HG02884 (cell line): ENCODE results near the gene RPL32.
"Not testable (repeated sequence)": the region's sequence is repeated elsewhere in the genome, so short reads cannot be mapped to it uniquely, and the experiment has no call there.

Experiments used
- ATAC-seq: cut with Tn5 transposase; IDR thresholded peaks from one replicate; pipeline ENCODE4 v1.9.1; 2021; ENCODE audit warnings: mild to moderate bottlenecking, moderate library complexity; ENCODE audit not compliant: unreplicated experiment

Gene RPL32

DNA sequence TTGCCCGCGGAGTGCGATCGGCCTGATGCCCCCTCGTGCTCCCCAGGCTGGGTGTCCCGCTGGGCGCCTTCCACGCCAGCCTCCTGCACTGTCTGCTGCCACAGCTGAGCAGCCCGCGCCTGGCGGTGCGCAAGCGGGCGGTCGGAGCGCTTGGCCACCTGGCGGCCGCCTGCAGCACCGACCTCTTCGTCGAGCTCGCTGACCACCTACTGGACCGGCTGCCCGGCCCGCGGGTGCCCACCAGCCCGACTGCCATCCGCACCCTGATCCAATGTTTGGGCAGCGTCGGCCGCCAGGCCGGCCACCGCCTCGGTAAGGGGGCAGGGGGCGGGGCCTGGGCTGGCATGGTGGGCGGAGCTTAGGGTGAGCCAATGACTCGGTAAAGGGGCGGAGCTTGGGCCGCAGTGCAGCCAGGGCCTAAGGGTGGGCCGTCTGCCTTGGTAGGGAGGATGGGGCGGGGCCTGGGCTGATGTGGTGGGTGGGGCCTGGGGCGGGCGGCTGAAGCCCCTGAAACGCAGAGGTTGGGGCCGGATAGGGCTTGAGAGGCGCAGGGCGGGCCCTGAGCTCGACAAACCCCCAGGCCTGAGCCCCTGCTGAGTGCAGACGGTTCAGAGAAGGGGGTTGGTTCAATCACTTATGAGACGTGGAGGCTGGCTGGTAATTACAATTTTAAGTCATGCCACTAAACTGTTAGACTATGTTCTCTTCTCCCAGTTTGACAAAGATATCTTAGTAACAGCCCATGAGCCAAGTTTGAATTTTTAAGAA lies 31.2 kb downstream of the RPL32 start:
- ATAC-seq: peak; percentile 99

DNA sequence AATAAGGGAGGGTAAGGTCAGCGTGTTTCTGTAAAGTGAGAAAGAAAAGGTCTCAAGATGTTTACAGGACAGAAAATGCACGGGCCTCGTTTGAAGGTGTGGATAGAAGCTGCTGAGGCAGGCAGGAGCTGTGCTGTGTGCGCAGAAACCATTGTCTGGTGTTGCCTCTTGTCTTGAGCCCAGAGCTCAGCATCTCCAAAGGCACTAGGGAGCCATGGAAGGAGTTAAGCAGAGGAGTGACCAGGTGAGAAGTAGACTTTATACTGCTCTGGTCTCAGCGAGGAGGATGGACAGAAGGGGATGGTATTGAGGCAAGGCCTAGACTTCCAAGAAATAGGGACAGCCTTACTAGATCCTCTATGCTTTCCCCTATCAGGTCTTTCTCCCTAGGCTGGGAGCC lies 31.9 kb downstream of the RPL32 start:
- no peak for ATAC-seq

DNA sequence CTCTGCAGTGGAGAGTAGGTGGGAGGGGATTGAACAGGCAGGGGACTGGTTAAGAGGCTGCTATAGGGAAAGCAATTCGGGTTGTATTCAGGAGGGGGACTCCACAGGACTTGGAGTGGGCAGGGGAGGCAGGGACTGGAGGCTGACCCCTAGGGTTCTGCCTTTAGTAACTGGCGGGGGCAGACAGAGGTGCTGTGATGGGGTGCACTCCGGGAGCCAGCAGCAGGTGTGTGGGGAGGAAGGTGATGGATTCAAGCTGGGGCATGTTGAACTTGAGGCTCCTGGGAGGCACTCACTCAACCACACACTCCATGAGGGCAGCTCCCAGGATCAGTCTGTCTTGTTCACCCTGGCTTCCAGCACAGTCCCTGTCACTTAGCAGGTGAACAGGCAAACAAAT lies 32.4 kb downstream of the RPL32 start:
- no peak for ATAC-seq

DNA sequence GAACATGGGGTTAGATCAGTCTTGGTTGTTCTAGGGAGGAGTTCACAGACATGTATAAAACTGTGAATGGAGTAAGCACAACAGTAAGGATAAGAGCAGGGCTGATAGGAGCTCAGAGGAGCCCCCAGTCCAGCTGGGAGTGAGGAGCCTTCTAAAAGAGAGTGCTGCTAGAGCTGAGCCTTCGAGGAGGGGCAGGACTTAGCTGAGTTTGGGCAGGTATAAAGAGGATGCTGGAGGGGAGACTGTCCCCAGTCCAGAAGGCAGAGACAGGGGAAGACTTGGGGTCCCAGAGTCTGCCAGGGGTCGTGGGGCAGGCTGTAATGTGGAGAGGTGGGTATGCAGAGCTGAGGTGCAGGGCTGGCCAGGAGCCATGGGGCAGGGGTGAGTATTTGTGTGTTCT lies 32.8 kb downstream of the RPL32 start:
- ATAC-seq: no peak

GRCh38 chr3:12807601-12808359 lies 33.6 kb downstream of the RPL32 start:
- no peak for ATAC-seq

DNA sequence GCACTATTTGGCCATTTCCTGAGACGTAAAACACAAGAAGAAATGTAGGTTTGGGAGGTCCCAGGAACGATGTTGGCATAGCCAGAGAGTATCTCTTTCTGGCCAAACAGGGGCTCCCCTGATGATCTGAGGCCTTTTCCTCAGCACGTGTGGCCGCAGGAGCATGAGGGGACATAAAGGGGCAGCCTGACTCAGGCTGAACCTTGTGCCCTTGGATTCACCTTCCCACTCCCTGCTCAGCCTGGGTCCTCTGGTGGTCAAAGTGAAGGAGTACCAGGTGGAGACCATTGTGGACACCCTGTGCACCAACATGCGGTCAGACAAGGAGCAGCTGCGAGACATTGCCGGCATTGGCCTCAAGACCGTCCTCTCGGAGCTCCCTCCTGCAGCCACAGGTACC lies 34.3 kb downstream of the RPL32 start:
- ATAC-seq: no peak

DNA sequence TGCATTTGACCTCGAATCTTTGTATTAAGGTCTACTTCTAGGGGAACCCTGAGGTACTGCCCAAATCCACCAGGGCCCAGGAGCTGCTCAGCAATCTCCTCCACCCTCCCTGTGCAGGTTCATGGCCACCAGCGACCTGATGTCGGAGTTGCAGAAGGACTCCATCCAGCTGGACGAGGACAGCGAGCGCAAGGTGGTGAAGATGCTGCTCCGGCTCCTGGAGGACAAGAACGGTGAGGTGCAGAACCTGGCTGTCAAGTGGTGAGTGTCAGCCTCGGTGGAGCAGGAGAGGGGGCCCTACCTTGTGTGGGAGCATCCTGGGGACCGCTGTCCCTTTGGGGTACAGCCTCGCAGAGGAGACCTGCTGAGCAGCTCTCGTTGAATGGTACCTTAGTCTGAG lies 38.0 kb downstream of the RPL32 start:
- no peak for ATAC-seq

GRCh38 chr3:12799525-12800440 lies 41.6 kb downstream of the RPL32 start:
- ATAC-seq: no peak

GRCh38 chr3:12798559-12799179 lies 42.7 kb downstream of the RPL32 start:
- no peak for ATAC-seq

GRCh38 chr3:12797892-12798558 lies 43.3 kb downstream of the RPL32 start:
- ATAC-seq: no peak

DNA sequence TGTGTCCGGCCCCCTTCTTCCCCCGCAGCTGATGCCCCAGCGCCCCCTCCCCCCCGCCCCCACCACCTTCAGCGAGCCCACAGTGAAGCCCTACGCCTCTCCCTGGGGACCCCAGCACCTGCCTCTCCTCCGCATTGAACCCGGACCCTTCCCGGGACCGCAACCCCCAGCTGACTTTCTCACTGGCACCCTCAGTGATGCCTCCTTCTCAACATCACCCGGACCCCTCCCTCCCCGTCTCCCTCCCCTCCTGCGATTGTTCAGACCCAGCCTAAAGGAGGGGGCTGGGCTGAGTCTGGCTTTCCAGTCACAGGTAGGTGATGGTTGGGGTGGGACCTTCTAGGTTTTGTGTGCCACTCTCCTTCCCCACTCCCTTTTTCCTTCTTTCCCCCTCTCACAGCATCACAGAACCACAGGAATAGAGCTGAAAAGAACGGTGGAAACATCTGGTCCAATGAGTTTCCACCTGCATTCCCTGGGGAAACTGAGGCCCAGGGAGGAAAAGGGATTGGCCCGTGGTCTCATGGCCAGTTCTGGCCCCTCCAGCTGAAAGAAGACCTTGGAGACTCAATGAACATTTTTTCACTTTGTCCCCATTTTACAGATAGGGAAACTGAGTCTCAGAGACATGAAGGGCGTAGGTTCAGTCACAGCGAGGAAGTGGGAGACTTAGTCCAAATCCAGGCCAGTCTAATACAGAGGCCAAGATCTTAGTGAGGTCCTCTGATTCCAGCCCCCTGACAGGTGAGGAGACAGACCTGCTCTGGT lies 44.1 kb downstream of the RPL32 start:
- no peak for ATAC-seq

DNA sequence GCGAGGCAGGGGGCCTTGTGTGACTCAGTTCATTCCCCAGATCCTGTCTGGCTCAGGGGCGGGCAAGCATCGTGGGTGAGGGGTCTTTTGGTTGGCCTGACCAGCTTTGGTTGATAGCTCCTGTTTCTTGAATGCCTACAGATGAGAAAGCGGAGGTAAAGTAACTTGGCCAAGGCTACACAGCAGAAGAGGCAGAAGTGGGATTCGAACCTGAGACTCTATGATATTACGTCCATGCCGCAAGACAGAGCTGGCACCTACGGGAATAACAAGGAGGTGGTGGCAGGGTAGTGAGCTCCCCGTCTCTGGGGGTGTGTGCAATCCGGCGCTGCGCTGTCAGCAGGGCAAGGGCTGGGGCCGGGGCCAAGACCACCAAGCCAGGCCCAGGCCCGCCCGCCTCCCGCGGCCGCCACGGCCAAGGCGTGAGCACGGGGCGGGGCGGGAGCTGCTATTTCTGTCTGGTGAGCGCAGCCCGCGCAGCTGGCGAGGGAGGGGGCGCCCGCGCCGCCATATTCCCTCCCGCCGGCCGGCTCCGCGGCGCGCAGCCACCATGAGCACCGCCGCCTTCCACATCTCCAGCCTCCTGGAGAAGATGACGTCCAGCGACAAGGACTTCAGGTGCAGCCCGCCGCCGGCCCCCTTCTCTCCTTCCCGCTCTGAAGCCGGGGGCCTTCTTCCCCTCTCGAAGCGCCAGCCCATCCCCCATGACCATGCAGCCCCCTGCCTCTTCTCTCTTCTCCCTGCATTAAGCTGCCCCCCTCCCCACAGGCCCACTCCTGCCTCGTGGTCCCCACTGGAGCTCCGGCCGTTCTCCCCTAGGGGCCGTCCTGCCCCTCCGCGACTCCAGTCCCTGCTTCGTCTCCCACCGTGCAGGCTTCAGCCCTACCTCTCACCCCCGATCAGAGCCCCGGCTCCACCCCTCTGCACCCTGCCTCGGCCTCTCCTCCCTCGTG lies 44.9 kb downstream of the RPL32 start, which contains the start of gene CAND2:
Gene CAND2, plus strand, starts transcription at position 510 of the 953 bp plus-strand sequence. Its CDS starts 41 bp downstream, at position 551.
- no peak for ATAC-seq

GRCh38 chr3:12793701-12794100 lies 47.7 kb downstream of the RPL32 start:
- no peak for ATAC-seq

DNA sequence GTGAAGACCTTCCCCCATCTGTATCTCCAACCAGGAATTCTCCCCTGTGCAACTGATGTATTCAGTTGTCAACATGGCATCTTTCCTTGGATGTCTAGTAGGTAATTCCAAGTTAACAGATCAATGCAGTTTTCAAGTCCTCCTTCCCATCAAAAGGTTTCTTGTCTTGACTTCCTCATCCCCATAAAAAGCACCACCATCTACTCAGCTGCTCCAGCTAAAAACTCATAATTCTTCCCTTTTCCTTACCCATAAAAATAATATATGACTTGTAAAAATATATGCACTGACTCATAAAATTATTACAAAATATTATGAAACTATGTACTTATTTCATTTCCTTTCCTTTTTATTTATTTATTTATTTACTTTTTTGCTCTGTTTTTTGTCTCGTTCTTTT lies 49.9 kb downstream of the RPL32 start:
- no peak for ATAC-seq

DNA sequence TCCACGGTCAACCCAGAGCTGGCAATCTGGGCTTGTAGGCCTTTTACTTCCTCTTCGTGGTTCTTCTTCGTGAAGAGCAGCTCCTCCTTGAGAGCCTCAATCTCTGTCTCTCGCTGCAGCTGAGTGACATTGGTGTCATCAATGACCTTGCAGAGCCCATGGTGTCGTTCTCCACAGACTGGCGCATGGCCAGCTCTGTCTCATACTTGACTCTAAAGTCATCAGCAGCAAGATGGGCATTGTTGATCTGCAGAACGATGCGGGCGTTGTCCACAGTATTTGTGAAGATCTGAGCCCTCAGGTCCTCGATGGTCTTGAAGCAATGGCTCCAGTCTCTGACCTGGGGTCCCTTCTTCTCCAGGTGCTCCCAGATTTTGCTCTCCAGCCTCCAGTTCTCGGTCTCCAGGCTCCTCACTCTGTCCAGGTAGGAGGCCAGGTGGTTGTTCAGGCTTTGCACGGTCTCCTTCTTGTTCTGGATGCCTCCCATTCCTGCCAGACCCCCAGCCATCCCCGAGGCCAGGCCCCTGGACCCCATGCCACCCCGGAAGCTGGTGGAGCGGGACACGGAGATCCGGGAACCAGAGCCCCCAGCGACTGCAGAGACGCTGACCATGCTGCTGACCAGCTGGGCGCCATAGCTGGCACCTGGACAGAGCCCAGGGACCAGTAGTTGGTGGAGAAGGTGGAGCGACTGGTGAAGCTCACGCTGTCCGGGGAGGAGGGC lies 53.2 kb downstream of the RPL32 start:
- not testable (repeated sequence) for ATAC-seq

DNA sequence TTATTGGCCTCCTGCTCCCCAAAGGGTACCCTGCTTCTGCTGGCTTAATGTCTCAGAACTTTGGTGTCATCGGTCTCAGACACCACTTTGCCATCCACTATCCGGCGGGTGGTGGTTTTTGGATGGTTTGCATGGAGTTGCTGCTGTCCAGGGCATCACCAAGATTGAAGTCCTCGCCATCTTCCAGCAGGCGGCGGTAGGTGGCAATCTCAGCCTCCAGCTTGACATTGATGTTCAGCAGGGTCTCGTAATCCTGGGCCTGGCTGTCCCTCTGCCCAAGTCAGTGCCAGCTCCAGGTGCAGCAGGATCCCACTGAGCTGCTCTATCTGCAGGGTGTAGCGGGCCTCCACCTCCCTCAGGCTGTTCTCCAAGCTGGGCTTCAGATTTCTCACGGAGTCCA lies 54.0 kb downstream of the RPL32 start:
- not testable (repeated sequence) for ATAC-seq

- no peak for ATAC-seq
Observed at GRCh38 chr3:12785096-12785495, 56.3 kb downstream of the RPL32 start.
